HG03342 (cell line): ENCODE measurements around the gene RPN2.

Source experiments
- ATAC-seq: cut with Tn5 transposase; IDR thresholded peaks from one replicate; pipeline ENCODE4 v1.9.1; 2021; ENCODE audit warnings: mild to moderate bottlenecking, moderate library complexity; ENCODE audit not compliant: unreplicated experiment

The RPN2 gene

GRCh38 chr20:37261714-37262113 lies 82.6 kb downstream of the RPN2 start, which contains the start of gene GHRH:
GHRH (minus strand) TSS chr20:37261814; CDS start chr20:37256889, 4,925 bp downstream.
- ATAC-seq = no peak

GRCh38 chr20:37262505-37262904 lies 83.4 kb downstream of the RPN2 start:
- no peak for ATAC-seq

- ATAC-seq = no peak
These were observed 84.6 kb downstream of the RPN2 start for GRCh38 chr20:37263686-37264085.

GRCh38 chr20:37265152-37265551 lies 86.0 kb downstream of the RPN2 start:
- ATAC-seq = no peak

- no peak for ATAC-seq
These were observed 88.0 kb downstream of the RPN2 start for GRCh38 chr20:37266940-37267666.

- ATAC-seq = no peak
These were observed 88.7 kb downstream of the RPN2 start for GRCh38 chr20:37267667-37268313.

GRCh38 chr20:37270576-37271420 lies 91.7 kb downstream of the RPN2 start:
- ATAC-seq = peak; percentile 57

- no peak for ATAC-seq
These were observed 92.3 kb downstream of the RPN2 start for GRCh38 chr20:37271421-37271768.

GRCh38 chr20:37273988-37274387 lies 94.9 kb downstream of the RPN2 start:
- ATAC-seq = no peak

GRCh38 chr20:37274851-37275524 lies 95.9 kb downstream of the RPN2 start:
- no peak for ATAC-seq

GRCh38 chr20:37276494-37277252 lies 97.5 kb downstream of the RPN2 start:
- ATAC-seq = peak; percentile 52

- no peak for ATAC-seq
These were observed 98.1 kb downstream of the RPN2 start for GRCh38 chr20:37277253-37277593.

GRCh38 chr20:37278966-37279590 lies 99.9 kb downstream of the RPN2 start:
- ATAC-seq = no peak

GRCh38 chr20:37279820-37280219 lies 100.7 kb downstream of the RPN2 start:
- no peak for ATAC-seq

- ATAC-seq = no peak
These were observed 101.3 kb downstream of the RPN2 start for GRCh38 chr20:37280403-37280802.

- ATAC-seq = no peak
These were observed 103.4 kb downstream of the RPN2 start for GRCh38 chr20:37282556-37282955.

- ATAC-seq = no peak
These were observed 104.5 kb downstream of the RPN2 start for GRCh38 chr20:37283530-37284195.

- no peak for ATAC-seq
These were observed 105.6 kb downstream of the RPN2 start for GRCh38 chr20:37284691-37285161.

GRCh38 chr20:37285664-37286374 lies 106.7 kb downstream of the RPN2 start:
- ATAC-seq = no peak
